HG03045 (cell line): ENCODE data around the gene MEAK7.
"Not testable (repeated sequence)": the region's sequence is repeated elsewhere in the genome, so short reads cannot be mapped to it uniquely, and the experiment has no call there.

ENCODE experiments used
- ATAC-seq: cut with Tn5 transposase; IDR thresholded peaks from one replicate; pipeline ENCODE4 v1.9.1; 2021; ENCODE audit warnings: mild to moderate bottlenecking, moderate library complexity; ENCODE audit not compliant: unreplicated experiment

The MEAK7 gene

DNA sequence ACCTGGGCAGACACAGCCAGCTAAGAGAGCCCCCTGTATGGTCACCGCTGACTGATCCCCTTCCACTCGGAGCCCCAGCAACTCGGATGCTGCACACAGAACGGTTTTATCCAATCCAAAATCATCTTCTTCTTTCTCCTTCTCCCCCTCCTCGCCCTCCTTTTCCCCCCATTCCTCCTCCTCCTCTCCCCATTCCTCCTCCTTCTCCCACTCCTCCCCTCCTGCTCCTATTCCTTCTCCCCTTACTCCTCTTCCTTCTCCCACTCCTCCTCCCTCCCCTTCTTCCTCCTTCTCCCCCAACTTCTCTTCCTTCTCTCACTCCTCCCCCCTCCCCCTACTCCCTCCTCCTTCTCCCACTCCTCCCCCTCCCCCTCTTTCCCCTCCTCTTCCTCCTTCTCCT lies 30.4 kb upstream of the MEAK7 start:
- no peak for ATAC-seq

DNA sequence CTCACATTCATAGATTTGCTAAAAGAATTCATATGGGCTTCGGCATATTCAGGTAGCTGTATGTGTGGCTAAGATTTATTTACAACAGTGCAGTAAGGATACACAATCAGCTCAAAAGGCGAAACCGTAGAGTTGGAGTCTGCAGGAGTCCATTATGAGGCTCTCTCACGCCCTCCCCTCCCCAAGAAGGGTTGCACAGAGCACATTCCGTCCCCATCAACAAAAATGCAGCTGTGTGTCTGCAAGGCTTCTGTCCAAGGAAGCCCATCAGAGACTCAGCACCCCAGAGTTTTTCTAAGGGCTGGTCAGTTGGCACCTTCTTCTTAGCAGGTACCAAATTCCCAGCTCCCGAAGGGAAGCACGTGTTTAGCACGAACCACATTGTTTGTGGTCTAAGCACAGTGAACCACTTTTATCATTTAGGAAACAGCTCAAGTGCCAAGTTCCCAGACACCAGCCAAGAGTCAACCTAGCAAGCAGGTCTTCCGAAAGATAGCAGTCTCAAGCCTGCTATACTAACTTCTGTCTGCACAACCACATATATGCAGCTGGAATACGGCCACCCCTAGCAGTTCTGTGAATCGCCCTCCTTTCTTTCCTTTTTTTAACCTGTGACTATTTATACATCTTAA lies 28.5 kb upstream of the MEAK7 start:
- ATAC-seq, result no peak

DNA sequence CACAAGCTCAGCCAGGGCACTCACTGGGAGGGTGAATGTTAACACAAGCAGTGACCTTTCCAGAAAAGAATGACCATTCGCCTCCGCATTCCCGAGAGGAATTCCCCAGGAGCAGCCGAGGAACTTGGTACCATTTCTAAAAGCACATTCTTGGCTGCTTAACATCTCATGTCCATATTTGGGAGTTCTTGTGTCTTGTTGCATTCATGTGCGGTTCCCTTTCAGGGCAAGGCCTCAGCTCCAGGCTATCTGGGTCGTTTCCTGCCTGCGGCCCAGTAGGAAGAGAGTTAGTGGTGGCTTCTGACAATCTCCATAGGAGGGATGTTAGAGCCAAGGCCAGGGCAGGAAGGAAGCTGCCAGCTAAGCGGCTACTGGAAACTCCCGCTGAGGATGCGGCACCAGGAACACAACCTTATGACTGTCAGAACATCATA lies 27.8 kb upstream of the MEAK7 start:
- ATAC-seq, result no peak

DNA sequence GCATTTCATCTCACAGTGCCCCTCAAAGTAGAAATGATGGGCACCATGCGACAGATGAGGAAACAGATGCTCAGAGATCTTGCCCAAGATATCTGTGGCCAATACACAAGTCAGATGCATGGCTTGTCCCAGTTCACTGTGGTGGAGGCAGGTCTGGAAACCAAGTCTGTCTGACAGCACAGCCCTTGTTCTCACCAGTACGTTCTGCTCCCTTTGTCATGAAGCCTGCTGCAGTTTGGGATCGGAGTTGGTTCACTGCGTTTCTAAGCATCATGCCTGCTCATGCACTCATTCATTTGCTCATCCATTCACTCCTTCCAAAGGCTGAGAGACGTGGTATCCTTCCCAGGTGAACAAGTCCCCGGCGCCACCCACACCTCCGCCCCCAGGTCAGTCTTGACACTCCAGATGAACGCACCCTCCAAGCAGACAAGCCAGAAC lies 27.2 kb upstream of the MEAK7 start:
- ATAC-seq, result no peak

DNA sequence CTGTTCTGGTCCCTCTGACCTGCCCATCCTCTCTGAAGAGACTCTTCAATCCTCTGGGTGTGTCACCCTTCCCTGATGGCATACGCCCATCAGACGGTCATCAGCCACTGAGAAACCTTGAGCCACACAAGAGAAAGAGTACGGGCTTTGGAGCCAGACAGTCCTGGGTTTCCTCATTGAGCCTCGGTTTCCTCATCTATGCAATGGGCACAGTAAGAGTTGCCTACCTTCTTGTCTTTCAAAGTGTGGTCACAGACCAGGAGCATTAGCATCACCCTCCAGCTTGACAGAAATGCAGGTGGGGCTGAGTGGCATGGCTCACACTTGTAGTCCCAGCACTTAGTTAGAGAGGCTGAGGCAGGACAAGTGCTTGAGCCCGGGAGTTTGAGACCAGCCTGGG lies 26.1 kb upstream of the MEAK7 start:
- ATAC-seq, result no peak

DNA sequence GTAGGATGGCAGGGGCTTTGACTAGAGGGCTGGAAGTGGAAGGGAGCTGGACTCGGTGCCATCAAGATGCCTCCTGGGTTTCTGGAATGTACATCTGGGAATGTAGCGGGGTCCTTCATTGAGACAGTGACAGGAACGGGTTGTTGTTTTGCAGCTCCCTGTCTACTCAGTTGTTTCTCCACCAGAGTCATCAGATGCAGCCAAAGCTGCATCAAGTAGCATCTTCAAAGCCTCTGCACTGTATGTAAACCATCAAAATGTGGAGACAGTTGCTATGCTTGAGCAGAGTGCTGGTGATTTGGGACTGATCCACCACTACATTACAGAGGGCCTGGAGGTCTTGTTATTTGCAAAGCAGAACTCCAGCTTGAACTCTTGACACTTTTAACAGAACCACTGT lies 25.1 kb upstream of the MEAK7 start:
- ATAC-seq, result no peak

DNA sequence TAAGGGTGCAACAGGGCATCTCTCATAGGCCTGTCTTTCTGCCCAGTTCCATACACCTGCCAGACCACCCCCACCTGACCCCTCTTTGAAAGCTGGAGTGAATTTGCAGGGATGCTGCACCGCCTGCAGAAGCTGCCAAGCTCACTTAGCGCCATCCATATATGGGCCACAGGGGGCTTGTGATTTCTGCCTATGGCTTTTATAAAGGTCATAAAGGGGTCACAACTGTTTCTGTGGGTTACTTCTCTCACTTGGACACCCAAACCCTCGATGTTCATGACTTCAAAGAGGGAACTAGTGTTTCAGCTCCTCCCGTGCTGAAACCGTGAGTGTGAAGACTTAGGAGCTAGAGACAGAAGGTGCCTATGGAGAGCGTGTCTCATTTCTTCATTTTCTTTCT lies 23.9 kb upstream of the MEAK7 start:
- ATAC-seq, result no peak

DNA sequence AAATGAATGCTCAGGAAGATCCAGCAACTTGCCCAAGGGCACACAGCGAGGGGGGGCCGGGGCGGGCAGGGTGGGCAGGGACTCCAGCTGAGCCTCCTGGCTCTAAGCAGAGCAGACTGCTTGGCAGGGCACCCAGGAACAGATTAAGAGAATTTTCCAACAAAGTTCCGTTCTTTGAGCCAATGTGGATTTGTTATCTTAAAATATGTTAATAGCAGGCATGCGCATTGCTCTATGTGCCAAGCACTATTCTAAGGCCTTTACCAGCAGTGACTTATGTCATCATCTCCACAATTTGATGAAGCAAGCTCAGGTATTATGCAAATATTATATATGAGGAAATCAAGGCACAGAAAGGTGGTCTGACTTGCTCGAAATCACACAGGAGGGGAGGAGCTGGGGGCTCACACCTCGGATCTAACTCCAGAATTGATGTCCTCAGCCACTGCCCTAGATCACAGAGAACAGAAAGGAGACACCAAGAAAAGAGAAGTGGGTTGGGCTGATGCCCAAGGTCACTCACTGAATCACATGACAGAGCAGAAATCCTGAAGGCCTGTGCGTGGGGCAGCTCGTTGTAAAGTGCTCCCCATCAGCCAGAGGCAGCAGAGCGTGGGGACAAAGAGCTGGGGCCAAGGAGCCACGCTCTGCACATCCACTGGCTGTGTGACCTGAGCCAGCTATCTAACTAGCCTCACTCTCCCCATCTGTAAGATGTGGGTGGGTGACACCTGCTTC lies 23.2 kb upstream of the MEAK7 start:
- ATAC-seq, result no peak

DNA sequence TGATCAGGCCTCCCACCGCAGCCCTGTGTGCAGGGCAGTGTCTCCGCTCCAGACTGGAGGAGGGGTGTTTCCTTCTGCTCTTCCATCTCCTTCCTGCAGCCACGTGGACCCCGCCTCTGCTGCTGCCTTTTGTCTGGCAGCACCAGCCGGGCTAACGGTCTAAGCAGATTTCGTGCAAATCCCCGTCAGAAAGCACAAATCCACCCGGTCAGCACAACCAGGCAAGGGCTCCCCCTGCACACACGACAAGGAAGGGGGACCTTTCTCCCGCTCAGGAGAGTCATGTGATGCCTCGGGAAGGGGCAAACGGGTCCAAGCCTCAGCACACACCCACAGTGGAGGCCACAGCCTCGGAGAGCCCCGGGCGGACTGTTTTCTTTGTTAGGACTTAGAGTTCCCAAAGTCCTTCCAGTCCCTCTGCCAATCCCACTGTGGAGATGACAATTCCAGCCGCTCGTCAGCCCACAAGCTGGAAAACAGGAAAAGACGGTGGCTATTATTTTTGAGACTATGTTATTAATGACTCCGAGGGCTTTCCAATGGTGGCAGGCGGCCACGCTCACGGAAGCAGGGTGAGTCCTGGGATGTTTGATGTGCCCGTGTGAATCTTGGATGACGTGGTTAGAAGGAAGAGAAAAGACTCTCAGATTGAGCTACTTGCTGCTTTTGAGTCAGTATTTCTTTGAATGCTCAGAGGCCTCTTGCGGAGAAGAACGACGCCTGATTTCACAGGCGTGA lies 22.5 kb upstream of the MEAK7 start:
- ATAC-seq, result no peak

DNA sequence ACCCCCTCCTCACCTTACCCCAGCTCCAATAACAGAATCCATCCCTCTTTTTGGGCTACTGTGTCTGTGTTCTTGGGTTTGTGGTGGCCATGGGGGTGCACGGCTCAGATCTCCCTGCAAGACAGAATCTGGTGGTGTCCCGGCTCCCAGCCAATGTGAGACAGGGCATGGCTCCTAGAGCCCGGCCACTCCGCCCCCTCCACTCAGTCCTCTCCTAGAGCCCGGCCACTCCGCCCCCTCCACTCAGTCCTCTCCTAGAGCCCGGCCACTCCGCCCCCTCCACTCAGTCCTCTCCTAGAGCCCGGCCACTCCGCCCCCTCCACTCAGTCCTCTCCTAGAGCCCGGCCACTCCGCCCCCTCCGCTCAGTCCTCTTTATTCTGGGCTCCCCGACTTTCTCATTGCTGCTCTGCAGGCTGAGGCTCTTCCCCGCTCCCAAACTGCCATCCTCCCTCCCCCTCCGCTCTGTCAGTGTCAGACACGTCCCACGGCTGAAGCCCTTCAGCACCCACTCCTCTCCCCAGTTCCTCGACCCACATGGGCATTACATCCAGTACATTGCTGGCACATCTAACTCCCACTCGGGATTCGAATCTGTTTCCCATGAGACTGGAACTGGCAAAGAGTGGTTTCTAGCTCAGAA lies 20.6 kb upstream of the MEAK7 start:
- ATAC-seq, result not testable (repeated sequence)

DNA sequence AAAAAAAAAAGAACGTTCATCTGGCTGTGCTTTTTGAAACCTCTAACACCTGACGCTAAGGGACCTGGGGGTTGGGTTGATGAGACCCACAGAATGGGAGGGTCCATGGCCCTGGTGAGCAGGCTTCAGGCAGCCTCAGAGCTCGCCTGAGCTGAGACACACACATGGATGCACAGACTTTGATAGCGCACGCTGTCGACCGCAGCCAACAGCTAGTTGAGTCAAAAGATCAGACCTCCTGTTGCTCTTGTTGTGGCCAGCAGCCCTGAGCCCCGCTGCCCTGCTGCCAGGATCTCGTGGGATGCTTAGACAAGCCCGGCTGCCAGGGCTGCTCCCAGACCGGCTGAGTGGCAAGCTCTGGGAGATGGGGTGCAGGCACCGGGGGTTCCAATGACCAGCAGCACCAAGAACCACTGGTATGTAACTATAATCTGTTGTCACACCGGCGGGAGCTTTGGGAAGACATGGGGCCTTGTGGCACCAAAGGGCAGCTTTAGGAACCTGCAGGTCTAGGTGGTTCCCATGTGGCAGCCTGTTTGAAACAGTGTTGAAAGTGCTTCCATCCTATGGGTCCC lies 20.0 kb upstream of the MEAK7 start:
- no peak for ATAC-seq

DNA sequence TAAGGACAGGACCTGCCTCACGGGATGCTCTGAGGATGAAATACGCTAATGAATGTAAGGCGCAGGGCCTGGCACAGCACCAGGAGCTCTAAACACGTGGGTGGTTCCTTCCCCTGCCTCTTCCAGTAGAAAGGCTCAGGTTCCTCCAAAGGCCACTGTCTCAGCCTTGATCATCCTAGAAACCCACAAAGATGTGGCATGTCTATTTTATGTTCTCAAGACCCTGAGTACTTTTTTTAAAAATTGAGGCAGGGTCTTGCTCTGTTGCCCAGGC lies 17.0 kb upstream of the MEAK7 start:
- ATAC-seq, result no peak

DNA sequence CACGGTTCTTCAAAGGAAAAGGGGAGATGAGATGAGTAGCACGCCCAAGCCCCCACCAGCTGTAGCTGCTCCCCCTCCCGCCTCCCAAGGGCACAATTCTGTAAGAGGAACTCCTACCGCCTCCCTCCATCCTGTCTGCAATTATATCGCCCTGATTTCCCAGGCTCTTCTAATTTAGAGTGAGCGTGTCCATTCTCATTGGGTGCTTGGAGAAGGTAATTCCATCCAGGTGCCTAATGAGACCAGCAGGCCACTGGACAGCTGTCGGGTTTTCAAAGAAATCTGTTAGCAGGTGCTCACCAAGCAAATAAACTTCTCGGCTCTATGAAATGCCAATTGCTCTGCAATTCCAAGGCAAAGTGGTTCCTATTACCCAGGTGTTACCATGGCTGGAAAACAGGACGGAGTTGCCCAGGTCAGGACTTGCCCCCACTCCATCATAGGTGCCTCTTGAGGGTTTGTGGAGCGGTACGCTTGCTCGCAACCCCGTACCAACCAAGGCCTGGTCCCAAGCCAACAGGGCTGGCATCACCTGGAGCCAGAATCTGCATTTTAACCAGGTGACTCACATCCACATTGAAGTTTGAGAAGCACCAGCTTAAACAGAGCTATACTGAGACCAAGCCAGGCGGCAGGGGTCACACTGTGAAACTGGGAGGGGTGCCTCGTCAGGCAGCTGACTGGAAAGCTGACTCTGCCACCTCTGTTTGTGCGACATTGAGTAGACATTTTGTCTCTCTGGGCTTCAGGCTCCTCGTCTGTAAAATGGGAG lies 16.5 kb upstream of the MEAK7 start:
- no peak for ATAC-seq

DNA sequence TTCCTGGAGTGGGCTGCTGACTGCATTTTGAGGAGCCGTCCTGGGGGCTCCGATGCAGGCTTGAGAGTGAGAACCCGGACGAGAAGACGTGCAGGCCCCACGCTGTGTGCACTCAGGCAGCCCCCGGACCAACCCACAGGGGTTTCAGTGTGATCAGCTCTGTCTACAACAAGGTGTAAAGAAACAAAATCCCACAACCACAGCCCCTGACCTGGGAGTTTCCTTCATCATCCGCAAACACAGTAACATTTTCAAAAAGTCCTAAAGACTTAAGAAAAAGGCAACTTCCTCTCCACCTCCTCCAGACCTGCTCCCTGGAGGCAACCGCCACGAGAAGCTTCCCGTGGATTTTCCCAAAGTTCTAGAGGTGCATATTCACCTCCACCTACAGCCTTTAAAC lies 15.4 kb upstream of the MEAK7 start:
- no peak for ATAC-seq

DNA sequence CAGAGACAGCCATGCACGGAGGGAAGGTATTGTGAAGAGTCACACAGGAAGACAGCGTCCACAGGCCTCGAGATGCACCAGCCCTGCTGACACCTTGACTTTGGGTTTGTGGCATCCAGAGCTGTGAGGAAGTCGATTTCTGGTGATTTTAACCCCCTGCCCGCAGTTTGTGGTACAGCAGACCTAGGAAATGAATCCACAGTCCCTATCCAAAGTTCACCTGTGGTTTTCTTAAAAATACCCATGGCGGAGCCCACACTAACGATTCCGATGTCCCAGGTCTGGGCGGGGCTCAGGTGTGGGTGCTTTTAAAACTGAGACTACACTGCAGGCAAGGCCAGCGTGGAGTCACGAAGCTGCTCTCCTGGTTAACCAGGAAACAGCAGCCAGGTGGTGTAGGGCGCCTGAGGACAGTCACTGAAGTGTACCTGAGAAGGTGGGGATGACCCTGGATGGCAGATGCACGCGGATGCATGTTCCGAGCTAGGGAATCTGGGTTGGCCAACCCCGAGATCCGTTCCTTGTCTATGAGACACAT lies 14.4 kb upstream of the MEAK7 start:
- no peak for ATAC-seq

DNA sequence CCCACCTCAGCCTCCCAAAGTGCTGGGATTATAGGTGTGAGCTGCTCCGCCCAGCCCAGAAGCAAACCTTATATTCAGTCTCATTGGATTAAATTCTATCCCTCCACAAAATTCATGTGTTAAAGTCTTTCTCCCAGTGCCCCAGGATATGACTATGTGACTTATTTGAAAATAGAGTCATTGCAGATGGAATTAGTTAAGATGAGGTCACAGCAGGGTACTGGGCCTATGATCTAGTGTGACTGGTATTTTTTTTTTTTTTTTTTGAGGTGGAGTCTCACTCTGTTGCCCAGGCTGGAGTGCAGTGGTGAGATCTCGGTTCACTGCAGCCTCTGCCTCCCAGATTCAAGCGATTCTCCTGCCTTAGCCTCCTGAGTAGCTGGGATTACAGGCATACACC lies 13.8 kb upstream of the MEAK7 start:
- not testable (repeated sequence) for ATAC-seq

DNA sequence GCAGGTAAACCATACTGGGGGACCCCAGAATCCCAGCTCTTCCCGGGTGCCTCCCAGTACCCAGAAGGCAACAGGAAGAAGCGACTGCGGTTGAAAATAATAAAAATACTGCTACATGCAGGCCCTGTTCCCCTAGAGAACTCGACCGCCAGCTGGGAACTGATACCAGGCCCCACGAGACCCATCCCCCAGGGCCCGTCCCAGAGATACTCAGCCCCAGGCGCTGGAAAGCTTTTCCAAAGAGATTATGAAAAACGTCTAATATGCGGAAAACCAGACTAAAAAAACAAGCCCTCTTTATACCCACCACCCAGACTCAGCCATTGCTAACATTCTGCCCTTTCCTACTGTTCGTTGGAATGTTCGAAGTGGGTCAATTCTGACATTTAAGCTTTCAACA lies 12.9 kb upstream of the MEAK7 start:
- ATAC-seq, result no peak

DNA sequence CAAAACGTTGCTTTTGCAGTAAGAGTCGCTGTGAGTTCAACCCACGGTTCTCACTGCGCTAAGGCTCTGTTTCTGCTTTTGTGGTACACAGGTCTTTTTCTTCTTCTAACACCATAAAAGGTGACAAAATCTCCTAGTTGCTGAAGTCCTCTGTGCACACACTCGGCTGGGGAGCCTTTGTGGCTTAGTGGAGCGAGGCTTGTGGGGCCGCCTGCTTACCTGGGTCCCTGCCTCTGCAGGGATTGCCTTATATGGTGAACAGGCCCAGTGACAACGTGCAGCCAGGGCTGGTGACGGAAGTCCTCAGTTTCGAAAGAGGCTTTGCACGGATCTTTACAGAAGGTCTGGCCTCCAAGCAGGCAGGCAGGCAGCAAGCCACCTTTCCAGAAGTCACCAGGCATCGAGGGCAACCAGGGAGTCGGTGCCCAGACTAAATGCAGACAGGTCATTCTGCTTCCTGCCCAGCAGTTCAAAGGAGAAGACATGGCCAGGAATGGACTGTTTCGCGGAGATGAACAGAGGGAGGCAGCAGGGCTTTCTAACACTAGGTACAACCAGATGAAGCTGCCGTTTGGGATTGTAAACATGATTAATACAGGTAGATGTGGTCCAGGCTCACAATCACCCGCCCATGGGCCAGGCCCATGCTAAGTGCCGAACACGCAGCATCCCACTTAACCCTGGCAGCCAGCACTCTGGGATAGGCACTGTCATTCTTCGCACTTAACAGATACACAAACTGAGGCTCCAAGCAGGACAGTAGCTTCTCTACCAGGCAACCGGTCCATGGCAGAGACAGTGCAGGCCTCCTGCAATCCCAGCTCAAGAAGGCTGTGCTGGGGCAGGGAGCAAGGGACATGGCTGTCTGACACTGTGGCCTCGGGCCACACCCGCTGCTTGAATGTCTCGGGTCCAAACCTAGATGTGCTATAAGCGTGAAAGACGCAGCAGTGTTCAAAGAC lies 10.7 kb upstream of the MEAK7 start:
- ATAC-seq, result peak; percentile 84

DNA sequence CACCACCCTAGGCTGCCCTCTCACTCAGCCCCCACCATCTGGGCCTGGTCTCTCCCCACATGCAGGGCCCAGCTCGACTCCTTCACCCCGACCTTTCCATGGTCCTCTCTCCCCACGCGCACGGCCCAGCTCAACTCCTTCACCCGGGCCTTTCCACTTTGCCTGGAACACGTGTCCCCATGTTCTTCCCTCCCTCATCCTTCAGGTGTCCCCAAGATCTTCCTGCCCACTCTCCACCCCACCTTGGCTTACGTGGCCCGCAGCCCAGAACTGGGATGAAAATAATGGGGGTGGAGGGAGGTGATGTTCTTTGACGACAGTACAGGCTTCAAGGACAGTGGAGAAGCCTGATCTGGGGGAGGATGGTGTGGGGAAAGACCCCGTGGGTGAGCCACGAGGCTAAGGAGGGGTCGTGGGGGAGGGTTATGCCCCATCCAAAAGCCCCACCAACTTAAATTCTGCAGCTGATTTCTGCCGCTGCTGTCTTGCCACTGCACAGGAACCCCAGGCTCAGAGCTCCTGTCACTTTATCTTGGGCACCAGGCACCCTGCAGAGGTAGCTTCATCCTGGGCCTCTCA lies 9.9 kb upstream of the MEAK7 start:
- no peak for ATAC-seq
